IMR-90 (cell line): Measurements from ENCODE around the gene FAM193A. TPM values are rescaled to one million over a fixed set of nuclear protein-coding genes. Genes with fewer than 3 reads are reported as not detected.

ENCODE experiments used
- MAZ ChIP-seq: IDR thresholded peaks from 2 replicates; pipeline ENCODE4 v1.6.1; 2012; ENCODE audit warnings: low read depth, mild to moderate bottlenecking, low read length, improper control_type of control experiment, moderate library complexity, borderline replicate concordance
- MXI1 ChIP-seq: IDR thresholded peaks from 2 replicates; pipeline ENCODE4 v1.6.1; 2012; ENCODE audit warnings: low read depth, mild to moderate bottlenecking, low read length, moderate library complexity, borderline replicate concordance
- polyA plus RNA-seq, 3 experiments: library from polyadenylated mRNA; depleted of rRNA; stranded (reverse); fragments of >200 nt; gene quantifications; 2 replicates each; pipeline ENCODE4 v1.2.3, GENCODE V29; 2012; ENCODE audit warnings: low replicate concordance in 1 of 3
- total RNA-seq: library from RNA; depleted of rRNA; stranded (reverse); fragments of >200 nt; gene quantifications from 2 replicates; pipeline ENCODE4 v1.2.3, GENCODE V29; 2012

Gene FAM193A
- total and polyA plus RNA-seq, 2 of the 4 experiments (the other 2 are of a cell fraction), result 6.8 to 11.0 TPM

- TF ChIP-seq MXI1, result no peak
- TF ChIP-seq MAZ, result no peak
Measured at GRCh38 chr4:2754848-2755819, 218.7 kb downstream of the FAM193A start (continued).
